HEK293 (cell line): ENCODE results near the gene BDP1.
A peak's percentile ranks its signal among the peaks of the same experiment; 100 is the strongest.
"Not testable (repeated sequence)": the region's sequence is repeated elsewhere in the genome, so short reads cannot be mapped to it uniquely, and the experiment has no call there.

Source experiments
- CTCF ChIA-PET: fragments of 350-600 bp; formaldehyde crosslinking; extraction: SDS; loops from one replicate; lab custom pipeline; 2021; ENCODE audit warnings: antibody characterized with exemption; lab: Yijun Ruan, JAX
- POLR2A ChIA-PET: fragments of 300-600 bp; formaldehyde crosslinking; extraction: SDS; loops from one replicate; lab custom pipeline; 2020; ENCODE audit warnings: antibody characterized with exemption, inconsistent platforms; lab: Yijun Ruan, JAX
- H3K27ac ChIP-seq: fragments of 200-500 bp; sonication (Bioruptor generic); 2 replicates; pipeline ENCODE4 v1.5.1; 2014; ENCODE audit warnings: low read depth, low read length, control low read depth, inconsistent platforms; ENCODE audit errors: extremely low read depth
- H3K36me3 ChIP-seq, 2 experiments: fragments of 200-500 bp in 1 of 2; sonication (Bioruptor generic) in 1 of 2; 1 replicate in 1 of 2; 2 replicates in 1 of 2; pipeline ENCODE4 v1.5.1; 2014 to 2017; ENCODE audit warnings: inconsistent platforms in 2 of 2, low read length in 2 of 2; ENCODE audit not compliant: control insufficient read depth in 2 of 2, insufficient read depth in 1 of 2
- H3K4me1 ChIP-seq: fragments of 200-500 bp; sonication (Bioruptor generic); 2 replicates; pipeline ENCODE4 v1.5.1; 2014; ENCODE audit warnings: mild to moderate bottlenecking, low read length, inconsistent platforms; ENCODE audit not compliant: control insufficient read depth, insufficient read depth
- H3K4me3 ChIP-seq: 2 replicates; pipeline ENCODE4 v1.5.1; 2011; ENCODE audit warnings: low read depth, mild to moderate bottlenecking, control low read depth, low read length, moderate library complexity
- H3K9me3 ChIP-seq: fragments of 200-500 bp; sonication (Bioruptor generic); 2 replicates; pipeline ENCODE4 v1.5.1; 2014; ENCODE audit warnings: low read depth, low read length, inconsistent platforms; ENCODE audit not compliant: control insufficient read depth, insufficient read depth
- PRDM1 ChIP-seq: fragments of 450-650 bp; formaldehyde crosslinking; IDR thresholded peaks from 2 replicates; pipeline ENCODE4; 2016; ENCODE audit warnings: missing biosample characterization, missing genetic modification characterization
- SCRT1 ChIP-seq: fragments of 450-650 bp; formaldehyde crosslinking; IDR thresholded peaks from 2 replicates; pipeline ENCODE4 v1.5.1; 2016; ENCODE audit warnings: missing biosample characterization, missing genetic modification characterization, borderline replicate concordance
- SCRT2 ChIP-seq: fragments of 450-650 bp; formaldehyde crosslinking; IDR thresholded peaks from 2 replicates; pipeline ENCODE4 v1.5.1; 2016; ENCODE audit warnings: missing biosample characterization, missing genetic modification characterization
- SP7 ChIP-seq: fragments of 450-650 bp; formaldehyde crosslinking; IDR thresholded peaks from 2 replicates; pipeline ENCODE4 v1.5.1; 2016; ENCODE audit warnings: missing biosample characterization, missing genetic modification characterization
- ZBTB1 ChIP-seq: fragments of 450-650 bp; formaldehyde crosslinking; IDR thresholded peaks from 2 replicates; pipeline ENCODE4 v1.5.1; 2016; ENCODE audit warnings: missing biosample characterization, missing genetic modification characterization
- ZNF112 ChIP-seq: fragments of 450-650 bp; formaldehyde crosslinking; IDR thresholded peaks from 2 replicates; pipeline ENCODE4 v1.5.0; 2017; ENCODE audit warnings: missing biosample characterization, missing genetic modification characterization
- ZNF169 ChIP-seq: fragments of 450-650 bp; formaldehyde crosslinking; IDR thresholded peaks from 2 replicates; pipeline ENCODE4 v1.5.1; 2016; ENCODE audit warnings: missing biosample characterization, missing genetic modification characterization
- ZNF175 ChIP-seq: fragments of 450-650 bp; formaldehyde crosslinking; IDR thresholded peaks from 2 replicates; pipeline ENCODE4 v1.5.1; 2016; ENCODE audit warnings: missing biosample characterization, missing genetic modification characterization
- ZNF223 ChIP-seq: fragments of 450-650 bp; formaldehyde crosslinking; IDR thresholded peaks from 2 replicates; pipeline ENCODE4 v1.5.1; 2016; ENCODE audit warnings: missing biosample characterization, missing genetic modification characterization
- ZNF248 ChIP-seq: fragments of 450-650 bp; formaldehyde crosslinking; IDR thresholded peaks from 2 replicates; pipeline ENCODE4 v1.5.1; 2017; ENCODE audit warnings: missing biosample characterization, missing genetic modification characterization
- ZNF335 ChIP-seq: fragments of 450-650 bp; formaldehyde crosslinking; conservative IDR thresholded peaks from 2 replicates; pipeline ENCODE4 v1.5.1; 2016; ENCODE audit warnings: missing biosample characterization, missing genetic modification characterization
- ZNF664 ChIP-seq: fragments of 450-650 bp; formaldehyde crosslinking; IDR thresholded peaks from 2 replicates; pipeline ENCODE4 v1.5.1; 2016; ENCODE audit warnings: missing biosample characterization, missing genetic modification characterization
- ZNF777 ChIP-seq: fragments of 450-650 bp; formaldehyde crosslinking; IDR thresholded peaks from 2 replicates; pipeline ENCODE4 v1.5.1; 2017; ENCODE audit warnings: missing biosample characterization, missing genetic modification characterization, borderline replicate concordance
- ZSCAN16 ChIP-seq: fragments of 450-650 bp; formaldehyde crosslinking; IDR thresholded peaks from 2 replicates; pipeline ENCODE4 v1.5.1; 2016; ENCODE audit warnings: missing biosample characterization, missing genetic modification characterization
- ZSCAN23 ChIP-seq: fragments of 450-650 bp; formaldehyde crosslinking; IDR thresholded peaks from 2 replicates; pipeline ENCODE4 v1.5.1; 2016; ENCODE audit warnings: missing biosample characterization, missing genetic modification characterization
- TF ChIP-seq, protein P1 (sequence below): fragments of 450-650 bp; IDR thresholded peaks from 2 replicates; pipeline ENCODE4 v1.5.1; 2018; ENCODE audit warnings: missing biosample characterization, missing genetic modification characterization
- TF ChIP-seq, protein P2 (sequence below): fragments of 450-650 bp; formaldehyde crosslinking; IDR thresholded peaks from 2 replicates; pipeline ENCODE4 v1.5.1; 2016; ENCODE audit warnings: missing biosample characterization, missing genetic modification characterization
- TF ChIP-seq, protein P3 (sequence below): fragments of 450-650 bp; formaldehyde crosslinking; IDR thresholded peaks from 2 replicates; pipeline ENCODE4 v1.5.1; 2016; ENCODE audit warnings: missing biosample characterization, missing genetic modification characterization, low read depth

BDP1 gene

DNA sequence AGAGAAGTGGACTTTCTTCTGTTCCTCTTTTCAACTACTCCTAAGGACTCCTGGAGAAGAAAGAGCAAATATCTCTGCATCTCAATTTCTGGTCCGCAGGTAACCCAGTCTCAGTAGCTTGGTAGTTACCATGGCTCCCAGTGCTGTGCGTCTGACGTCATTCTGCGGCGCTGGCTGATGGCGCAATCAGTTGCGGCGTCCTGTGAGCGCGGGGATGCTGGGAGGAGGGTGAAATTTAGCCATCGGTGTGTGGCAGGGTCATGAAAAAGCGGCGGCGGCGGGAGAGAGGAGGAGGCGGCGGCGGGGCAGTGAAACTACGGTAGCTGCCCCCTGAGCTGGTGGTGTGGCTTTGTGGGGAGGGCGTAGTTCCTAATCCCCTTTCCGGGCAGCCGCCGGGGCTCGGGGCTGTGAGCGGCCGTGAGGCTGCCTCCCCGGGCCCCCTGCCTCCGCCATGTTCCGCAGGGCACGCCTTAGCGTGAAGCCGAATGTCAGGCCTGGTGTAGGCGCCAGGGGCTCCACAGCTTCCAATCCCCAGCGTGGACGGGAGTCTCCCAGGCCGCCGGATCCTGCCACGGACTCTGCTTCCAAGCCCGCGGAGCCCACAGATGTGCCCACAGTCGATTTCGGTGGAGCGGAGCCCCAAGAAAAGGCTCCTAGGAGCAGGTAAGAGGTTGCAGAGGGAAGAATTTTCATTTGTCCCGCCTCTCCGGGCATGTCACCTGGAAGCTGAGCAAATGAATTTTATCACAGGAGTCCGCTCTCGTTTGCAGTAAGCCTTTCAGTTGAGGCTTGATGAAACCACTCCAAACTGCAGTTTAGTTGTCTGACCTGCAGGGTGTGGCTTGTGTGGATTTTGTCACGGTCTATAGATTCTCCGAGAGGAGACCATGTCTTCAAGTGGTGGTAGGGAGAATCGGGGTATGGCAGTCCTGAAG is at the start of gene BDP1 (continued):
- TF ChIP-seq, protein P1, sequence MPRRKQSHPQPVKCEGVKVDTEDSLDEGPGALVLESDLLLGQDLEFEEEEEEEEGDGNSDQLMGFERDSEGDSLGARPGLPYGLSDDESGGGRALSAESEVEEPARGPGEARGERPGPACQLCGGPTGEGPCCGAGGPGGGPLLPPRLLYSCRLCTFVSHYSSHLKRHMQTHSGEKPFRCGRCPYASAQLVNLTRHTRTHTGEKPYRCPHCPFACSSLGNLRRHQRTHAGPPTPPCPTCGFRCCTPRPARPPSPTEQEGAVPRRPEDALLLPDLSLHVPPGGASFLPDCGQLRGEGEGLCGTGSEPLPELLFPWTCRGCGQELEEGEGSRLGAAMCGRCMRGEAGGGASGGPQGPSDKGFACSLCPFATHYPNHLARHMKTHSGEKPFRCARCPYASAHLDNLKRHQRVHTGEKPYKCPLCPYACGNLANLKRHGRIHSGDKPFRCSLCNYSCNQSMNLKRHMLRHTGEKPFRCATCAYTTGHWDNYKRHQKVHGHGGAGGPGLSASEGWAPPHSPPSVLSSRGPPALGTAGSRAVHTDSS (tag by site-specific recombination), result no peak
- no peak for TF ChIP-seq SCRT1
- no peak for TF ChIP-seq ZBTB1 (tag by site-specific recombination)
- no peak for TF ChIP-seq ZNF248 (tag by site-specific recombination)
- TF ChIP-seq ZSCAN23 (tag by site-specific recombination), result 0 out of 2 replicates have a peak, but pooled peaks have one; percentile 18
- no peak for TF ChIP-seq ZNF169 (tag by site-specific recombination)
- TF ChIP-seq ZNF112 (tag by site-specific recombination), result no peak
- TF ChIP-seq ZNF777 (tag by site-specific recombination), result no peak
- TF ChIP-seq, protein P2, sequence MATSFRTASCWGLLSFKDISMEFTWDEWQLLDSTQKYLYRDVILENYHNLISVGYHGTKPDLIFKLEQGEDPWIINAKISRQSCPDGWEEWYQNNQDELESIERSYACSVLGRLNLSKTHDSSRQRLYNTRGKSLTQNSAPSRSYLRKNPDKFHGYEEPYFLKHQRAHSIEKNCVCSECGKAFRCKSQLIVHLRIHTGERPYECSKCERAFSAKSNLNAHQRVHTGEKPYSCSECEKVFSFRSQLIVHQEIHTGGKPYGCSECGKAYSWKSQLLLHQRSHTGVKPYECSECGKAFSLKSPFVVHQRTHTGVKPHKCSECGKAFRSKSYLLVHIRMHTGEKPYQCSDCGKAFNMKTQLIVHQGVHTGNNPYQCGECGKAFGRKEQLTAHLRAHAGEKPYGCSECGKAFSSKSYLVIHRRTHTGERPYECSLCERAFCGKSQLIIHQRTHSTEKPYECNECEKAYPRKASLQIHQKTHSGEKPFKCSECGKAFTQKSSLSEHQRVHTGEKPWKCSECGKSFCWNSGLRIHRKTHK (tag by site-specific recombination), result no peak
- no peak for TF ChIP-seq ZNF175 (tag by site-specific recombination)
- no peak for TF ChIP-seq ZNF223 (tag by site-specific recombination)
- no peak for TF ChIP-seq ZSCAN16

DNA sequence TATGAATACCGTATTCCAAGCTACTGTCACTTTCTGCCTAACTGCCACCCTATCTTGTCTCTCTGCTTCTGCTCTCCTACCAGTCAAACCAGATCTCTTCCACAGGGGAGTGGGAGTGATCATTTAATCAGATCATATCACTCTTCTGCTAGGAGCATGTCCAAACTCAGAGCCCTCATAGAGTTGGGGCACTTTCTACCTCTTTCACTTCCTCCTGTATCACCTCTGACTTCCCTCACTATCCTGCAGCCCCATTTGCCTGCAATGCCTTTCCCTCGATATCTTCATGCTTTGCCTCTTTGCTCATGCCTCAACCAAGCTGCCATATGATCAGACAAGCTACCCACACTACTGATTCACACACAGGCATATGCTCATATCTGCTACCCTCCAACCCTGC is 45.4 kb upstream of the BDP1 start:
- CTCF ChIA-PET, H3K36me3 ChIP-seq, H3K4me3 ChIP-seq, H3K4me1 ChIP-seq: not testable (repeated sequence)
- TF ChIP-seq PRDM1 (tag by site-specific recombination), result peak; percentile 69
- TF ChIP-seq, all 188 proteins: peak for 1; not testable (repeated sequence) for 187
- POLR2A ChIA-PET, H3K27ac ChIP-seq, H3K9me3 ChIP-seq: not testable (repeated sequence)

DNA sequence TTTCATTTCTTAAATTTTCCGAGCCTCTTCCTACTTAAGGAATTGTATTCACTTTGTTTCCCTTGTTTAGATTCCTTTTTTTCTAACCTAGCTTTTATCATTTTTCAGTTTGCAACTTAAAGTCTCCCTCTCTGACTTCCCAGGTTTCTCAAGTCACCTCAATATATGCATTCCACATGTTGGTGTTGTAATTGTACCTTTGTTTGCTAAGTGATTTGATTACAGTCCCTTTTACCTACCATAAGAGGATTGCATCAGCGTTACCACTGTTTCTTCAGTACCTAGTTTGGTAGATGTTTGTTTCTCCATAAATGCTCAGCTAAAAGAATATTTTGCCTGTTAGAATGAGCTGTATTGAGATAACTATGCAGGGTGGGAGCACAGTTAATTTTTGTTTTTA is 39.8 kb upstream of the BDP1 start:
- H3K4me1 ChIP-seq, CTCF ChIA-PET: not testable (repeated sequence)
- TF ChIP-seq SP7 (tag by site-specific recombination) (peak; percentile 74), ZNF664 (tag by site-specific recombination) (peak; percentile 84), ZNF335 (0 out of 2 replicates have a peak, but pooled peaks have one; percentile 21), SCRT2 (tag by site-specific recombination) (0 out of 2 replicates have a peak, but pooled peaks have one; percentile 14)
- TF ChIP-seq, protein P3, sequence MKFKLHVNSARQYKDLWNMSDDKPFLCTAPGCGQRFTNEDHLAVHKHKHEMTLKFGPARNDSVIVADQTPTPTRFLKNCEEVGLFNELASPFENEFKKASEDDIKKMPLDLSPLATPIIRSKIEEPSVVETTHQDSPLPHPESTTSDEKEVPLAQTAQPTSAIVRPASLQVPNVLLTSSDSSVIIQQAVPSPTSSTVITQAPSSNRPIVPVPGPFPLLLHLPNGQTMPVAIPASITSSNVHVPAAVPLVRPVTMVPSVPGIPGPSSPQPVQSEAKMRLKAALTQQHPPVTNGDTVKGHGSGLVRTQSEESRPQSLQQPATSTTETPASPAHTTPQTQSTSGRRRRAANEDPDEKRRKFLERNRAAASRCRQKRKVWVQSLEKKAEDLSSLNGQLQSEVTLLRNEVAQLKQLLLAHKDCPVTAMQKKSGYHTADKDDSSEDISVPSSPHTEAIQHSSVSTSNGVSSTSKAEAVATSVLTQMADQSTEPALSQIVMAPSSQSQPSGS (tag by site-specific recombination), result 0 out of 2 replicates have a peak, but pooled peaks have one; percentile 27
- TF ChIP-seq, all 188 proteins: peak for 5; not testable (repeated sequence) for 183
- H3K36me3 ChIP-seq, H3K9me3 ChIP-seq, H3K4me3 ChIP-seq, H3K27ac ChIP-seq, POLR2A ChIA-PET: not testable (repeated sequence)

DNA sequence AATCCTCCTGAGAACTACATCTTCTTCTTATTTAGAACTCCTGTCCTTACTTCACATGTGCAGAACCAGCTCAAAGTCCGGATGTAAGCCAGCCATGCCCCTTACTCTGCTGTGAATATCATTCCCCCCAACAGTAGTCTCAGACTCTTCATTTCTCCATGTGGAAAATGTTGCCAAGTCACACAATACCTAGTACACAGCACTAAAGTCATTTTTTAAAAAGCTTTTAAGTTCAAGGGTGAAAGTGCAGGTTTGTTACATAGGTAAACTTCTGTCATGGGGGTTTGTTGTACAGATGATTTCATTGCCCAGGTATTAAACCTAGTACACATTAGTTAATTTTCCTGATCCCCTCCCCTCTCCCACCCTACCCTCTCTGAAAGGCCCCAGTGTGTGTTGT is 37.4 kb upstream of the BDP1 start:
- CTCF ChIA-PET, H3K4me1 ChIP-seq, H3K9me3 ChIP-seq, H3K4me3 ChIP-seq, H3K36me3 ChIP-seq, H3K27ac ChIP-seq, POLR2A ChIA-PET: not testable (repeated sequence)

DNA sequence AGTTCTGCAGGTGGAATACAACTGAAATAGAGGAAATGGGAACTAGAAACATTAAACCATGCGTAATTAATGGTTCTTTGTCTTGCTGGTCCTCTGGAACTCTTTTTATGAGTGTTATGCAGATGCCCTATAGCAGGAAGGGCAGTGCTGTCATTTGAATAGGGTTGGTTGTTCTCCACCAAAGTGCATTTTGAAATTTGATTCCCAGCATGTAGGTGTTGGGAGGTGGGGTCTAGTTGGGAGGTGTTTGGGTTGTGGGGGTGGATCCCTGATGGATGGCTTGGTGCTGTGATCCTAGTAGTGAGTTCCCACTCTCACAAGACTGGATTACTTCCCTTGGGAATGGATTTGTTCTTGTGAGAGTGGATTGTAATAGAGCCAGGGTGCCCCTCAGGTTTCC is 34.2 kb upstream of the BDP1 start:
- H3K4me3 ChIP-seq, POLR2A ChIA-PET, H3K36me3 ChIP-seq, H3K4me1 ChIP-seq, CTCF ChIA-PET, H3K27ac ChIP-seq, H3K9me3 ChIP-seq: not testable (repeated sequence)

DNA sequence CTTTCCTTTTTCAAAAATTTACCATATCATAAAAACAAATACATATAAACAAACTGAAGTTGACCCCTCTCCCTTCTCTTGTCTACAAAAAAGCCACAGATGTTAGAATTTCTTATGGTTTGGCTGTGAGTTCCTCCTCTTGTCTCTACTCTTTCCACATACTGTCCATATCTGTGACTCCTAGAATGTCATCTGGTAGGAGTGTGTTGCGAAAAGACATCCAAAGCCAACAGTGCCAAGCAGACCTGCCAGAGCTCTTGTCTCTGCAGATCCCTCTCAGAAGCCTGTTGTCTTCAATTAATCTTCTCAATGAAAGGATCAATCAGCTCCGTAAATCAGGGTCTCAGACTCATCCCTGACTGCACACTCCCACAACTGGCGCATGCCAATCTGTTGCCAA is 31.6 kb upstream of the BDP1 start:
- H3K36me3 ChIP-seq, H3K9me3 ChIP-seq, H3K27ac ChIP-seq, H3K4me1 ChIP-seq, H3K4me3 ChIP-seq, POLR2A ChIA-PET, CTCF ChIA-PET: not testable (repeated sequence)
